Spleen (tissue), 7 donors: Measurements from ENCODE around the gene MRPL50.

Experiments used
- POLR2A ChIP-seq, 3 donors: fragments of 450-650 bp; IDR thresholded peaks; one replicate each; pipeline ENCODE4 v1.5.1; 2017; ENCODE audit warnings: antibody characterized with exemption in 3 of 3, mild to moderate bottlenecking in 1 of 3
- POLR2AphosphoS5 ChIP-seq, 3 donors: sonication (generic); formaldehyde crosslinking; IDR thresholded peaks; one replicate each; pipeline ENCODE4 v1.5.1; 2017; ENCODE audit warnings: antibody characterized with exemption in 3 of 3
- TF ChIP-seq, protein P1 (sequence below), 11 experiments: fragments of 200-600 bp in 7 of 11; fragments of 450-650 bp in 4 of 11; sonication (generic) in 4 of 11; IDR thresholded peaks in 8 of 11; conservative IDR thresholded peaks in 3 of 11; 1 replicate in 7 of 11; 2 replicates in 4 of 11; pipeline versions ENCODE4 v1.4.0 to v1.8.0; 2016 to 2021; ENCODE audit warnings: antibody characterized with exemption in 11 of 11, inconsistent platforms in 4 of 11, mild to moderate bottlenecking in 1 of 11
- donor health status: DM: no; HTN: no; CAD: no; lungs with moderate emphysema.
- donor health status: DM: no; HTN: no; CAD: no.
- donor health status: DM: no; HTN: no; CAD: no.

GRCh38 chr9:101443364-101443771, 45.0 kb upstream of the MRPL50 start:
- TF ChIP-seq, protein P1, sequence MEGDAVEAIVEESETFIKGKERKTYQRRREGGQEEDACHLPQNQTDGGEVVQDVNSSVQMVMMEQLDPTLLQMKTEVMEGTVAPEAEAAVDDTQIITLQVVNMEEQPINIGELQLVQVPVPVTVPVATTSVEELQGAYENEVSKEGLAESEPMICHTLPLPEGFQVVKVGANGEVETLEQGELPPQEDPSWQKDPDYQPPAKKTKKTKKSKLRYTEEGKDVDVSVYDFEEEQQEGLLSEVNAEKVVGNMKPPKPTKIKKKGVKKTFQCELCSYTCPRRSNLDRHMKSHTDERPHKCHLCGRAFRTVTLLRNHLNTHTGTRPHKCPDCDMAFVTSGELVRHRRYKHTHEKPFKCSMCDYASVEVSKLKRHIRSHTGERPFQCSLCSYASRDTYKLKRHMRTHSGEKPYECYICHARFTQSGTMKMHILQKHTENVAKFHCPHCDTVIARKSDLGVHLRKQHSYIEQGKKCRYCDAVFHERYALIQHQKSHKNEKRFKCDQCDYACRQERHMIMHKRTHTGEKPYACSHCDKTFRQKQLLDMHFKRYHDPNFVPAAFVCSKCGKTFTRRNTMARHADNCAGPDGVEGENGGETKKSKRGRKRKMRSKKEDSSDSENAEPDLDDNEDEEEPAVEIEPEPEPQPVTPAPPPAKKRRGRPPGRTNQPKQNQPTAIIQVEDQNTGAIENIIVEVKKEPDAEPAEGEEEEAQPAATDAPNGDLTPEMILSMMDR (IDR thresholded peaks at IDR 0.05 in 8 of 11, conservative IDR thresholded peaks at IDR 0.05 in 3 of 11), result no peak
- TF ChIP-seq POLR2AphosphoS5 (IDR thresholded peaks at IDR 0.05), result no peak
- no peak for TF ChIP-seq POLR2A (IDR thresholded peaks at IDR 0.05)
